ENCODE data around the gene DGKH.
A peak's percentile ranks its signal among the peaks of the same experiment; 100 is the strongest.

DGKH gene

DNA sequence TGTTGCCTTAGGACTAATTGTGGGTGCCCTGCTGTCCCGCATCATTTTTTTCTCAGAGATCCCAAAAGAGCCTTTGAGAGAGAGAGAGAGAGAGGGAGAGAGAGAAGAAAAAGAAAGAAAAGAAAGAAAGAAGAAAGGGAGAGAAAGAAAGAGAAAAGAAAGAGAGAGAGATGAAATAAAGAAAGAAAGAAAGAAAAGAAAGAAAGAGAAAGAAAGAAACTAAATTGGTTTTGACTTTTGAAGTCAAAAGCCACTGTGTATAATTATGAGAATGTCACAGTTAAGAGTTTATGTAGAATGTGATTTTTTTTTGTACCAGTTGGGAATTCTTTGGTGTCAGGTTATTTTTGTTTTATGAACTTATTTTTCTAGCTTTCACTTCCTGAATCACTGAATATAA is 180.1 kb downstream of the DGKH start:
- TF ChIP-seq TEAD4 (IDR thresholded peaks at IDR 0.05) (no peak), EP300 (IDR thresholded peaks at IDR 0.05; ENCODE audit: borderline replicate concordance) (no peak), RAD21 (IDR thresholded peaks at IDR 0.05; ENCODE audit: low read depth) (no peak), ZBTB7A (IDR thresholded peaks at IDR 0.05; ENCODE audit: low read depth) (no peak), FOXM1 (IDR thresholded peaks at IDR 0.05; ENCODE audit: borderline replicate concordance, low read depth) (no peak), NFIC (IDR thresholded peaks at IDR 0.05) (no peak), TAF1 (IDR thresholded peaks at IDR 0.05; ENCODE audit: low read depth) (no peak), TCF12 (IDR thresholded peaks at IDR 0.05; ENCODE audit: low read depth) (no peak), CREB1 (IDR thresholded peaks at IDR 0.05; ENCODE audit: low read depth) (no peak), MAX (IDR thresholded peaks at IDR 0.05) (no peak), REST (IDR thresholded peaks at IDR 0.05; ENCODE audit: low read depth) (no peak), EGR1 (IDR thresholded peaks at IDR 0.05) (no peak), USF1 (IDR thresholded peaks at IDR 0.05) (no peak), YY1 (IDR thresholded peaks at IDR 0.05; ENCODE audit: low read depth) (no peak), CEBPB (IDR thresholded peaks at IDR 0.05) (no peak)

GRCh38 chr13:42229287-42229686 is 180.8 kb downstream of the DGKH start:
- TF ChIP-seq REST (IDR thresholded peaks at IDR 0.05; ENCODE audit: low read depth) (no peak), USF1 (IDR thresholded peaks at IDR 0.05) (no peak), CEBPB (IDR thresholded peaks at IDR 0.05) (peak; percentile 67), EP300 (IDR thresholded peaks at IDR 0.05; ENCODE audit: borderline replicate concordance) (peak; percentile 23; the same call in 1 of the 2 replicates), TEAD4 (IDR thresholded peaks at IDR 0.05) (0 out of 2 replicates have a peak, but pooled peaks have one; percentile 19)

DNA sequence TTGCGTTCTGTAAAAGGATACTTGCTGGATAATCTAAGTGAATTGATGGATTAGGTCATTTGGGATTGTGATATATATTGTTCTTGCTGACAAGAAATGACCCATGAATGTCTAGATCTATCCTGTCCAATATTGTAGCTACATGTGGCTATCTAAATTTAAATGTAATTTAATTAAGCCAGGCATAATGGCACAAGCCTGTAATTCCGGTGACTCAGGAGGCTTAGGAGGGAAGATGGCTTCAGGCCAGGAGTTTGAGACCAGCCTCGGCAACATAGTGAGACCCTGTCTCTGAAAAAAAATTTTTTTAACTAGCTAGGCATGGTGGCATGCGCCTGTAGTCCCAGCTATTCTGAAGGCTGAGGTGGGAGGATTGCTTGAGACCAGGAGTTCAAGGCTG is 184.2 kb downstream of the DGKH start:
- TF ChIP-seq CREB1 (IDR thresholded peaks at IDR 0.05; ENCODE audit: low read depth): no peak
- no peak for TF ChIP-seq REST (IDR thresholded peaks at IDR 0.05; ENCODE audit: low read depth)
- no peak for TF ChIP-seq FOXM1 (IDR thresholded peaks at IDR 0.05; ENCODE audit: borderline replicate concordance, low read depth)
- no peak for TF ChIP-seq CEBPB (IDR thresholded peaks at IDR 0.05)
- TF ChIP-seq TEAD4 (IDR thresholded peaks at IDR 0.05): no peak
- TF ChIP-seq YY1 (IDR thresholded peaks at IDR 0.05; ENCODE audit: low read depth): no peak
- TF ChIP-seq RAD21 (IDR thresholded peaks at IDR 0.05; ENCODE audit: low read depth): no peak
- TF ChIP-seq EGR1 (IDR thresholded peaks at IDR 0.05): no peak
- no peak for TF ChIP-seq TAF1 (IDR thresholded peaks at IDR 0.05; ENCODE audit: low read depth)
- TF ChIP-seq USF1 (IDR thresholded peaks at IDR 0.05): no peak
- TF ChIP-seq EP300 (IDR thresholded peaks at IDR 0.05; ENCODE audit: borderline replicate concordance): no peak
- no peak for TF ChIP-seq TCF12 (IDR thresholded peaks at IDR 0.05; ENCODE audit: low read depth)
- no peak for TF ChIP-seq NFIC (IDR thresholded peaks at IDR 0.05)
- TF ChIP-seq ZBTB7A (IDR thresholded peaks at IDR 0.05; ENCODE audit: low read depth): no peak
- no peak for TF ChIP-seq MAX (IDR thresholded peaks at IDR 0.05)

DNA sequence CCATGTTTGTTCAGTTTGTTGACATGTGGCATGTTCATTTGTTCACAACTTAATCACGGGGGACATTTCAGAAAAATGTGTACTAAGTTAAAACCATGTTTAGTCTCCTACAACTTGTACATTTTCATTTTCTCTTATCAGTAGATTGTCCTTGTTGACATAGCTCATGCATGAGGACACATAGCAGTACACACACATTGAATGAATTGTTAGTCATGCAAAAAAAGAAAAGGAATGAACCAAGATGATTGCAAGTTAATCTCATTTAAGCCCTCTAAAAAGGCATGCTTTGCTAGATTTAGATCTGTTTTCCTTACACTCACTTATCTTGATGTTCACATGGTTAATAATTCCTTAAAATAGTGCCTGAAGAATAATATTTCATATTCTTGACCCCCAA is 185.3 kb downstream of the DGKH start:
- TF ChIP-seq TEAD4 (IDR thresholded peaks at IDR 0.05) (no peak), MAX (IDR thresholded peaks at IDR 0.05) (no peak), CEBPB (IDR thresholded peaks at IDR 0.05) (no peak), TAF1 (IDR thresholded peaks at IDR 0.05; ENCODE audit: low read depth) (no peak), YY1 (IDR thresholded peaks at IDR 0.05; ENCODE audit: low read depth) (no peak), ZBTB7A (IDR thresholded peaks at IDR 0.05; ENCODE audit: low read depth) (no peak), REST (IDR thresholded peaks at IDR 0.05; ENCODE audit: low read depth) (no peak), CREB1 (IDR thresholded peaks at IDR 0.05; ENCODE audit: low read depth) (no peak), RAD21 (IDR thresholded peaks at IDR 0.05; ENCODE audit: low read depth) (no peak), FOXM1 (IDR thresholded peaks at IDR 0.05; ENCODE audit: borderline replicate concordance, low read depth) (no peak), USF1 (IDR thresholded peaks at IDR 0.05) (no peak), NFIC (IDR thresholded peaks at IDR 0.05) (no peak), TCF12 (IDR thresholded peaks at IDR 0.05; ENCODE audit: low read depth) (no peak), EP300 (IDR thresholded peaks at IDR 0.05; ENCODE audit: borderline replicate concordance) (no peak)

Data from Ishikawa (cell line).